ENCODE data around the gene CACNA1G. TPM values are rescaled to one million over a fixed set of nuclear protein-coding genes. Genes with fewer than 3 reads are reported as not detected.

The CACNA1G gene
- total RNA-seq, 1 donor from 2014 or later, result 0.11 TPM

GRCh38 chr17:50636804-50637195 lies 76.3 kb downstream of the CACNA1G start:
- no peaks in the 10 kb centered on the region for H3K36me3 Mint-ChIP-seq (ENCODE audit: unreplicated experiment)
- no peak overlapping the region for H3K4me3 Mint-ChIP-seq (ENCODE audit: unreplicated experiment)
- peaks cover 54% of the 10 kb centered on the region for H3K4me1 Mint-ChIP-seq (ENCODE audit: unreplicated experiment)
- H3K9me3 Mint-ChIP-seq (ENCODE audit: unreplicated experiment), result no peaks in the 10 kb centered on the region
- peak overlapping the region; percentile 15 for H3K27ac Mint-ChIP-seq (ENCODE audit: unreplicated experiment)
- DNase-seq (ENCODE audit: extremely low spot score, unreplicated experiment), result no peak
- H3K27me3 Mint-ChIP-seq (ENCODE audit: unreplicated experiment), result peaks cover 8% of the 10 kb centered on the region
- no peak for TF ChIP-seq CTCF (IDR thresholded peaks at IDR 0.05)

GRCh38 chr17:50637829-50638605 lies 77.5 kb downstream of the CACNA1G start:
- no peak for TF ChIP-seq CTCF (IDR thresholded peaks at IDR 0.05)
- DNase-seq (ENCODE audit: extremely low spot score, unreplicated experiment), result no peak
- Mint-ChIP-seq H3K27ac (ENCODE audit: unreplicated experiment) (peak overlapping the region; percentile 80), H3K4me3 (ENCODE audit: unreplicated experiment) (no peak overlapping the region), H3K36me3 (ENCODE audit: unreplicated experiment) (no peaks in the 10 kb centered on the region), H3K4me1 (ENCODE audit: unreplicated experiment) (peaks cover 52% of the 10 kb centered on the region), H3K9me3 (ENCODE audit: unreplicated experiment) (no peaks in the 10 kb centered on the region), H3K27me3 (ENCODE audit: unreplicated experiment) (peaks cover 6% of the 10 kb centered on the region)

- peaks cover 4% of the 10 kb centered on the region for H3K27me3 Mint-ChIP-seq (ENCODE audit: unreplicated experiment)
- peaks cover 54% of the 10 kb centered on the region for H3K4me1 Mint-ChIP-seq (ENCODE audit: unreplicated experiment)
- DNase-seq (ENCODE audit: extremely low spot score, unreplicated experiment), result no peak
- no peak overlapping the region for H3K4me3 Mint-ChIP-seq (ENCODE audit: unreplicated experiment)
- TF ChIP-seq CTCF (IDR thresholded peaks at IDR 0.05), result no peak
- H3K36me3 Mint-ChIP-seq (ENCODE audit: unreplicated experiment), result no peaks in the 10 kb centered on the region
- H3K9me3 Mint-ChIP-seq (ENCODE audit: unreplicated experiment), result no peaks in the 10 kb centered on the region
- peak overlapping the region; percentile 80 for H3K27ac Mint-ChIP-seq (ENCODE audit: unreplicated experiment)
These were observed 78.1 kb downstream of the CACNA1G start for GRCh38 chr17:50638606-50638965.

GRCh38 chr17:50638966-50639713 lies 78.6 kb downstream of the CACNA1G start:
- no peaks in the 10 kb centered on the region for H3K9me3 Mint-ChIP-seq (ENCODE audit: unreplicated experiment)
- peaks cover 53% of the 10 kb centered on the region for H3K4me1 Mint-ChIP-seq (ENCODE audit: unreplicated experiment)
- peak; percentile 94 for DNase-seq (ENCODE audit: extremely low spot score, unreplicated experiment)
- no peaks in the 10 kb centered on the region for H3K27me3 Mint-ChIP-seq (ENCODE audit: unreplicated experiment)
- peak overlapping the region; percentile 80 for H3K27ac Mint-ChIP-seq (ENCODE audit: unreplicated experiment)
- H3K4me3 Mint-ChIP-seq (ENCODE audit: unreplicated experiment), result peak overlapping the region; percentile 32
- H3K36me3 Mint-ChIP-seq (ENCODE audit: unreplicated experiment), result no peaks in the 10 kb centered on the region
- TF ChIP-seq CTCF (IDR thresholded peaks at IDR 0.05), result no peak

- no peak for DNase-seq (ENCODE audit: extremely low spot score, unreplicated experiment)
- H3K9me3 Mint-ChIP-seq (ENCODE audit: unreplicated experiment), result no peaks in the 10 kb centered on the region
- H3K4me3 Mint-ChIP-seq (ENCODE audit: unreplicated experiment), result no peak overlapping the region
- H3K27ac Mint-ChIP-seq (ENCODE audit: unreplicated experiment), result no peak overlapping the region
- no peak for TF ChIP-seq CTCF (IDR thresholded peaks at IDR 0.05)
- peaks cover 51% of the 10 kb centered on the region for H3K4me1 Mint-ChIP-seq (ENCODE audit: unreplicated experiment)
- H3K27me3 Mint-ChIP-seq (ENCODE audit: unreplicated experiment), result no peaks in the 10 kb centered on the region
- H3K36me3 Mint-ChIP-seq (ENCODE audit: unreplicated experiment), result no peaks in the 10 kb centered on the region
These were observed 80.3 kb downstream of the CACNA1G start for GRCh38 chr17:50640686-50641351.

Data from osteocyte (in vitro differentiated cells).